Activated CD8-positive, alpha-beta memory T cell treated with anti-CD3 and anti-CD28 coated beads, Interleukin-2, amount 10 ng/mL, durations not matched to agents 7 days and 5 days (primary cell): ENCODE measurements around the gene EXOC4. TPM values are rescaled to one million over a fixed set of nuclear protein-coding genes. Genes with fewer than 3 reads are reported as not detected.

Experiments used
- ATAC-seq: fragments of 150-1000 bp; cut with Tn5 transposase; one replicate; pipeline ENCODE4 v1.10.0; 2021; ENCODE audit warnings: moderate library complexity
- CTCF ChIA-PET: fragments of 350-600 bp; sonication (Branson Sonifier 250); formaldehyde crosslinking; loops from one replicate; lab custom pipeline; 2021; ENCODE audit warnings: antibody characterized with exemption; lab: Charles Lee
- DNase-seq: peaks from one replicate; pipeline ENCODE4 v3.0.0-alpha.2; 2020
- H3K27ac Mint-ChIP-seq: one replicate; pipeline ENCODE4 v1.8.0; 2021; ENCODE audit warnings: mild to moderate bottlenecking, mixed read lengths
- H3K27me3 Mint-ChIP-seq: one replicate; pipeline ENCODE4 v1.8.0; 2021; ENCODE audit warnings: mixed read lengths
- H3K36me3 Mint-ChIP-seq: one replicate; pipeline ENCODE4 v1.8.0; 2021; ENCODE audit warnings: mild to moderate bottlenecking, mixed read lengths
- H3K4me1 Mint-ChIP-seq: one replicate; pipeline ENCODE4 v1.8.0; 2021; ENCODE audit warnings: mixed read lengths
- H3K4me3 Mint-ChIP-seq: one replicate; pipeline ENCODE4 v1.8.0; 2021; ENCODE audit warnings: mild to moderate bottlenecking, moderate library complexity, mixed read lengths
- H3K9me3 Mint-ChIP-seq: one replicate; pipeline ENCODE4 v1.8.0; 2022; ENCODE audit warnings: low read depth, mixed read lengths
- total RNA-seq, 2 experiments: library from RNA; stranded (reverse); gene quantifications; one replicate each; pipeline ENCODE4 v1.2.3, GENCODE V29; 2021

EXOC4 gene
- total RNA-seq, 2 experiments from 2014 or later: 68.6 to 88.3 TPM

DNA sequence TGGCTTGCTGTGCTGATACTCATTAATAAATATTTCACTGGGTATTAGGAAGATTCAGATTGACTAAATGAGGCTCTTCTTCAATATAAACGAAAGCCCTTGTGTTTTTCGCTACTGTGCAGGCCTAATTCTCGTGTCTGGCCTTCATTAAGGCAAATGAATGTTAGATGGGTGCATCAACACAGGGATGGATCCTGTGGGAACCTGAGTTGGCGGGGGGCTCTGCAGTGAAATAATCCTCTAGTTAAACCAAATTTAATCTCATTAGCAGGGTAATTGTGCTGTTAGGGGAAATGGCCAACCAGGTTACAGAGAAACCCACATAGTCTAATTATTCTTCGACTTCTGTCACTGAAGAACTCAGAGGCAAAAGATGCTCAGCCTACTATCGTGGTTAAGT lies 548.5 kb downstream of the EXOC4 start:
- no peak overlapping the region for H3K27ac Mint-ChIP-seq
- no peaks in the 10 kb centered on the region for H3K27me3 Mint-ChIP-seq
- CTCF ChIA-PET: no interaction called here
- no peak overlapping the region for H3K4me3 Mint-ChIP-seq
- no peaks in the 10 kb centered on the region for H3K4me1 Mint-ChIP-seq
- ATAC-seq (no peak), DNase-seq (no peak)
- no peaks in the 10 kb centered on the region for H3K36me3 Mint-ChIP-seq
- H3K9me3 Mint-ChIP-seq: no peaks in the 10 kb centered on the region

GRCh38 chr7:133804127-133804526 lies 551.2 kb downstream of the EXOC4 start:
- no peak for DNase-seq
- no peaks in the 10 kb centered on the region for H3K9me3 Mint-ChIP-seq
- CTCF ChIA-PET: no interaction called here
- H3K36me3 Mint-ChIP-seq: no peaks in the 10 kb centered on the region
- H3K27ac Mint-ChIP-seq: no peak overlapping the region
- no peak overlapping the region for H3K4me3 Mint-ChIP-seq
- no peaks in the 10 kb centered on the region for H3K4me1 Mint-ChIP-seq
- H3K27me3 Mint-ChIP-seq: no peaks in the 10 kb centered on the region
- no peak for ATAC-seq

DNA sequence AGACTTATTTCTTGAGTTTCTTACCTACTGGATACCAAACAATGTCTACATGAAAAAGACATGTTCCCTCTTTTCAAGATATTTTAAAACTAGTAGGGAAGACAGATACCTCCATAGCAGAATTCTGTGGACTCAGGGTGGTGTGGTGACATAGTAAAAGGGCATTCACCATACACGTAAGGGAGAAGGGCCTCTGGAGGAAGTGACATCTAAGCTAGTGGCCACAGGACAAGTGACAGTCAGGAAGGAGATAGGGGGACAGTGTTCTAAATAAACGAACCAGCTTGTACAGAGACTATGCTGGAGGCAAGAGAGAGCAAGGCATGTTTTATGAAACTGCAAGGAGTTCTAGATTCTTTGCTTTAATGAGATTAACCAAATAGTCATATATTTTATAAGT lies 552.5 kb downstream of the EXOC4 start:
- no peak overlapping the region for H3K27ac Mint-ChIP-seq
- CTCF ChIA-PET: no interaction called here
- no peak overlapping the region for H3K4me3 Mint-ChIP-seq
- H3K36me3 Mint-ChIP-seq: no peaks in the 10 kb centered on the region
- H3K27me3 Mint-ChIP-seq: no peaks in the 10 kb centered on the region
- ATAC-seq (no peak), DNase-seq (no peak)
- no peaks in the 10 kb centered on the region for H3K4me1 Mint-ChIP-seq
- no peaks in the 10 kb centered on the region for H3K9me3 Mint-ChIP-seq

DNA sequence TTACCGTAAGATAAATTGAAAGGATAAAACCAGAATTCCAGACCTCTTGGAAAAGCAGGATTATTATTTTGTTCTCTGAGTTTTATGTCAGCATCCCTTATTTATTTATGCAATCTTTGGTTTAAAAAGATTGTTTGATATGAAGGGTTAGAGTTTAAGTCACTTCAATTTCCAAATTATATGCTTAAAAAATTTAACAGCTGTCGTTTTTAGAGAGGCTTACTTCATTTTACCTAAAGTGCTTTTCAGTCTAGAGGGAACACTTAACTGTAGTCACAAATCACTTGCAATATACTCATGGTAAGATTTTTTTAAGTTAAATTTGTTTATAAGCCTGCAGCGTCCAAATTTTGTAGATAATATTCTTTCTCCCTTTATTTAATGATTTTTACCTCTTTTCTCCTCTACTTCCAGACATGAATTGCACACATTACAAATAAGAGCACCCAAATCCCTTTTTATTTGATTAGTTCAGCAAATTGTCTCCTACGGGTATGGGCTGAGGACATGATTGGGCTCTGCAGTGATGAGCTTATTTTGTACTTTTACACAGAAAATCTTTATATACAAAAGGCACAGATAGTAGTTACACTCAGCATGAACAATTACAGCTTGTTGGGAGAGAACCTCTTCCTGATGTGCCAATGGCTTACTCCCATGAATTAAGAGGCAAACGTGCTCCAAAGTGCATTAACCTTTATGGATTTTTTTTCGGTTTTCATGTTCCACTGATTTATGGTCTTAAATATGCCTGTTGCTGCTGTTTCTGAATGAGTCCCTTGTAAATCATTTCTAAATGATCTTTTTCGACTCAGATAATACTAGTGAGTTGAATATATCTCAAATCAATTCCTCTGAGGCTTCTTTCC lies 555.0 kb downstream of the EXOC4 start:
- Mint-ChIP-seq H3K36me3 (no peaks in the 10 kb centered on the region), H3K9me3 (no peaks in the 10 kb centered on the region), H3K4me1 (no peaks in the 10 kb centered on the region), H3K27me3 (no peaks in the 10 kb centered on the region), H3K27ac (no peak overlapping the region), H3K4me3 (no peak overlapping the region)
- CTCF ChIA-PET: no interaction called here
- DNase-seq: no peak
- ATAC-seq: no peak

- H3K9me3 Mint-ChIP-seq: no peaks in the 10 kb centered on the region
- DNase-seq (no peak), ATAC-seq (no peak)
- H3K27me3 Mint-ChIP-seq: no peaks in the 10 kb centered on the region
- CTCF ChIA-PET: no interaction called here
- no peaks in the 10 kb centered on the region for H3K36me3 Mint-ChIP-seq
- no peak overlapping the region for H3K27ac Mint-ChIP-seq
- no peak overlapping the region for H3K4me3 Mint-ChIP-seq
- H3K4me1 Mint-ChIP-seq: no peaks in the 10 kb centered on the region
Measured at GRCh38 chr7:133808493-133808866, 555.6 kb downstream of the EXOC4 start.

GRCh38 chr7:133812877-133813276 lies 560.0 kb downstream of the EXOC4 start:
- H3K4me1 Mint-ChIP-seq: no peaks in the 10 kb centered on the region
- no peaks in the 10 kb centered on the region for H3K36me3 Mint-ChIP-seq
- CTCF ChIA-PET: no interaction called here
- DNase-seq (no peak), ATAC-seq (no peak)
- no peaks in the 10 kb centered on the region for H3K9me3 Mint-ChIP-seq
- H3K27ac Mint-ChIP-seq: no peak overlapping the region
- no peaks in the 10 kb centered on the region for H3K27me3 Mint-ChIP-seq
- no peak overlapping the region for H3K4me3 Mint-ChIP-seq

DNA sequence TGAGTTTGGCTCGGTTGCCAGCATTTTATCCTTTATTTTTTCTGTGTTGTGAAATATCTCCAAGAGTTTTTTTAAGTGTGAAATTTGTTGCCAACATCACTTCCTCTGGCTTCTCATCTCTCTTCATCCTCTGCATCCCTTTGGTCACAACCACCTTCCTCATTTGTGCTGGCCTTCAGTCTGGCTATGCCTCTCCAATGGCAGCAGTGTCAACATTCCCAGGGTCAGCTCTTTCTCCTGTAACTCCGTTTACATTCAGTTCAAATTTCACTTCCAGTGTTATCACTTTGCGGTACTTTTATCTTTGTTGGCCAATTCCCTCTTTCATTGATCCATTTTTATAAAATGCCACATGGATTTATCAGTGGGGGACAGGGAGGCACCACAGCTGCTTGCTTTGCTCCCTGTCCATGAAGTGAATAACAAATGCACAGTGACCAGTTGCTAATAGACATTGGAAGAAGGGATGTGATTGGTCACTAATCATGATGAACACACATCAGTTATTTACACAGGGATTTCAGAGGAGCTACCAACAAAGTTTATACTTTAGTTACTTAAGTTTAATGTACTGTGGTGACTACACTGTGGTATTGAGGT lies 562.8 kb downstream of the EXOC4 start:
- CTCF ChIA-PET: no interaction called here
- H3K4me1 Mint-ChIP-seq: no peaks in the 10 kb centered on the region
- peaks cover 5% of the 10 kb centered on the region for H3K36me3 Mint-ChIP-seq
- H3K4me3 Mint-ChIP-seq: no peak overlapping the region
- H3K9me3 Mint-ChIP-seq: no peaks in the 10 kb centered on the region
- ATAC-seq (no peak), DNase-seq (no peak)
- no peak overlapping the region for H3K27ac Mint-ChIP-seq
- H3K27me3 Mint-ChIP-seq: no peaks in the 10 kb centered on the region

- Mint-ChIP-seq H3K27ac (no peak overlapping the region), H3K4me1 (no peaks in the 10 kb centered on the region), H3K4me3 (no peak overlapping the region), H3K36me3 (peaks cover 5% of the 10 kb centered on the region), H3K9me3 (no peaks in the 10 kb centered on the region), H3K27me3 (no peaks in the 10 kb centered on the region)
- DNase-seq (no peak), ATAC-seq (no peak)
- CTCF ChIA-PET: no interaction called here
Measured at GRCh38 chr7:133819695-133820094, 566.8 kb downstream of the EXOC4 start.

DNA sequence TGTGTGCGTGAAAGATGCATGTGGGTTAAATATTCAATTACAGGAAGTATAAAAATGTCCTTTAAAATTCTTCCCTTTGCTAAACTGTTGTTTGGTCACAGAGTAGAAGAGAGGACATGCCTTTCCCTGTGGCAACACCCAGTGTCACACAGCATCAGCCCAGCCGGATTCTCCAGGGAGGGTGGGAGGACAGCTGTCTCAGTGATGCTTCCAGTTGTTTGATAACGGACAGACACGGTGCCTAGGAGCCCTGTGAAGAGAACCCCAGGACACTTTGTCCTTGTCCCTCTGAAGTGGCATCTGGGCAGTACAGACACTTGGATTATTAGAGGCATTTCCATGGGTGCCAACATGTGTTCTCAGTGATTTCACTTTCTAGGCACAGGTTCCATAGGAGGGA lies 567.7 kb downstream of the EXOC4 start:
- no peak overlapping the region for H3K27ac Mint-ChIP-seq
- CTCF ChIA-PET: no interaction called here
- no peak for ATAC-seq

GRCh38 chr7:133821171-133821570 lies 568.3 kb downstream of the EXOC4 start:
- CTCF ChIA-PET: no interaction called here
- no peak overlapping the region for H3K27ac Mint-ChIP-seq
- H3K9me3 Mint-ChIP-seq: no peaks in the 10 kb centered on the region
- no peaks in the 10 kb centered on the region for H3K4me1 Mint-ChIP-seq
- DNase-seq (no peak), ATAC-seq (no peak)
- no peak overlapping the region for H3K4me3 Mint-ChIP-seq
- H3K27me3 Mint-ChIP-seq: no peaks in the 10 kb centered on the region
- H3K36me3 Mint-ChIP-seq: peaks cover 5% of the 10 kb centered on the region

More for the DNA sequence above, 567.7 kb downstream of the EXOC4 start:
- no peak for DNase-seq
- Mint-ChIP-seq H3K4me1 (no peaks in the 10 kb centered on the region), H3K4me3 (no peak overlapping the region), H3K36me3 (peaks cover 5% of the 10 kb centered on the region), H3K27me3 (no peaks in the 10 kb centered on the region), H3K9me3 (no peaks in the 10 kb centered on the region)

DNA sequence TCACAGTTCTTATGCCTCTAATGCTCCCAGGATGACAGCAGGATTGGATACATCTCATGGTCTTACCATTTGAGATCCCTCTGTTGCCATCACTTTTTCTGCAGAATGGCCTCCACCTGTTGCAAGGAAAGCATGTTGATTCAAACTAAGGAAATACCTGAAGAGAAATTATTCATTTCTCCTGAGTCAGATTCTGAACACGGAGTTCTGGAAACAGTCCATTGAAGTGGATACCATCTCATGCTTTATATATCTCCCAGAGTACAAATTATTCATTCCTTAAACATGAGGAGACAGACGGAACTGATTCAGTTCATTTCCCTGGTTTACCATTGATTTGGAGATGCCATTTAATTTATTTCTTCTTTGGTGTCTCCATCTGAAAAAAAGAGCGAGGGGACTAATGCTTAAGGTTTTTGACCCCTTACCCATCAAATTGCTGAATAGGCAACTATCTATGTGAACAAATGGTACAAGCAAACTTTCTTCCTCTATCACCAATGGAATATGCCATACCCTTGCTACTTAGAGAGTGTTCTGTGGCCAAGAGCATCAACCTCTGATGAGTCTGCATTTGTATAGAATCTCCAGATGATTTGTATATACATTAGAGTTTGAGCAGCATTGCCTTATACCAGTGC lies 569.2 kb downstream of the EXOC4 start:
- Mint-ChIP-seq H3K4me1 (no peaks in the 10 kb centered on the region), H3K4me3 (no peak overlapping the region), H3K27me3 (no peaks in the 10 kb centered on the region), H3K27ac (no peak overlapping the region), H3K9me3 (no peaks in the 10 kb centered on the region), H3K36me3 (peaks cover 5% of the 10 kb centered on the region)
- no peak for DNase-seq
- CTCF ChIA-PET: no interaction called here
- ATAC-seq: no peak

- H3K4me1 Mint-ChIP-seq: peaks cover 3% of the 10 kb centered on the region
- DNase-seq (no peak), ATAC-seq (no peak)
- no peaks in the 10 kb centered on the region for H3K27me3 Mint-ChIP-seq
- H3K9me3 Mint-ChIP-seq: no peaks in the 10 kb centered on the region
- CTCF ChIA-PET: no interaction called here
- no peak overlapping the region for H3K4me3 Mint-ChIP-seq
- no peak overlapping the region for H3K27ac Mint-ChIP-seq
- H3K36me3 Mint-ChIP-seq: peaks cover 7% of the 10 kb centered on the region
Measured at GRCh38 chr7:133822868-133823552, 570.1 kb downstream of the EXOC4 start.

DNA sequence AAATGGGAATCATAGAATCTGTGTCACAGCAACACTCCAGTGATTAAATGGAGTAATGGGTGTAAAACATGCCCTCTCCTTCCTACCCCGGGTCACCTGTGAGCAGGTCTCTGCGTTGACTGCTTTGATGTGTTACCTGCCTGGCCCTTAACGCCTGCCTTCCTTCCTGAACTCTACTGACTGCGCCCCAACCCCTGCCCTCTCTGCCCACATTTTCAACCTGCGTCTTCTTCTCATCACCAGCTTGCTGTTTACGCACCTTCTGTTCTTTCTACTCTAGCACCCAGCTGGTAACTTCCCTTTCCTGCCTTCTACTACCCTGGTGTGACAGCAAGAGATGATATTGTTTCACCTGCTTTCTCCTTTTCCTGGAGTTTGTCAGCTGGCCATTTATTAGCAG lies 571.3 kb downstream of the EXOC4 start:
- DNase-seq (no peak), ATAC-seq (no peak)
- Mint-ChIP-seq H3K4me1 (peaks cover 3% of the 10 kb centered on the region), H3K27ac (no peak overlapping the region), H3K27me3 (no peaks in the 10 kb centered on the region), H3K36me3 (peaks cover 4% of the 10 kb centered on the region), H3K9me3 (no peaks in the 10 kb centered on the region), H3K4me3 (no peak overlapping the region)
- CTCF ChIA-PET: no interaction called here
